ENCODE results near the gene FAM193A. TPM values are rescaled to one million over a fixed set of nuclear protein-coding genes. Genes with fewer than 3 reads are reported as not detected.

Gene FAM193A
- polyA plus RNA-seq, 1 experiment: 5.9 TPM

DNA sequence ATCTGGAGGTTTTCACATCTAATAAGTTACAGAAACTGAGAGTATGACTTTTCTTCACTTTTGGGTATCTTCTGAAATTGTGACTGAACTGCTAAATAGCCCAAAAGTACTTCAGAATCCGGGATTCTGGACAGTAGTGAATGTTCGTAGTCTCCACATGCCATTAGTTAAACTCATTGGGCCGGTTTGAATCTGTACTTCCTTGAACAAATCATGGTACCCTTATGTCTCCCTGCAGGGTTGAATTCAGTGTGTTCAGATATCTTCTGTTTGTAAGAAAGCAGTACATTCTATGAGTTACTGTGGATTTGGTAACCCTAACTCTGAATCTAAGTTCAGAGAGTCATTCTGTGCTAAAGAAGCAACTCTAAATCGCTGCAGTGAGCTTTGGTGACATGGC, 33.6 kb downstream of the FAM193A start:
- H3K9me3 ChIP-seq (ENCODE audit: control insufficient read depth, insufficient read depth, low read length): no peaks in the 10 kb centered on the region
- TF ChIP-seq, protein P1, sequence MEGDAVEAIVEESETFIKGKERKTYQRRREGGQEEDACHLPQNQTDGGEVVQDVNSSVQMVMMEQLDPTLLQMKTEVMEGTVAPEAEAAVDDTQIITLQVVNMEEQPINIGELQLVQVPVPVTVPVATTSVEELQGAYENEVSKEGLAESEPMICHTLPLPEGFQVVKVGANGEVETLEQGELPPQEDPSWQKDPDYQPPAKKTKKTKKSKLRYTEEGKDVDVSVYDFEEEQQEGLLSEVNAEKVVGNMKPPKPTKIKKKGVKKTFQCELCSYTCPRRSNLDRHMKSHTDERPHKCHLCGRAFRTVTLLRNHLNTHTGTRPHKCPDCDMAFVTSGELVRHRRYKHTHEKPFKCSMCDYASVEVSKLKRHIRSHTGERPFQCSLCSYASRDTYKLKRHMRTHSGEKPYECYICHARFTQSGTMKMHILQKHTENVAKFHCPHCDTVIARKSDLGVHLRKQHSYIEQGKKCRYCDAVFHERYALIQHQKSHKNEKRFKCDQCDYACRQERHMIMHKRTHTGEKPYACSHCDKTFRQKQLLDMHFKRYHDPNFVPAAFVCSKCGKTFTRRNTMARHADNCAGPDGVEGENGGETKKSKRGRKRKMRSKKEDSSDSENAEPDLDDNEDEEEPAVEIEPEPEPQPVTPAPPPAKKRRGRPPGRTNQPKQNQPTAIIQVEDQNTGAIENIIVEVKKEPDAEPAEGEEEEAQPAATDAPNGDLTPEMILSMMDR (IDR thresholded peaks at IDR 0.05; ENCODE audit: low read depth, low read length): no peak
- POLR2A ChIA-PET: no interaction called here
- CTCF ChIA-PET: interaction anchor here (0.9 kb wide), 1 partner anchor 13 kb away, joined by 3 read pairs; no protein-coding TSS in a partner anchor
- DNase-seq (ENCODE audit: low read depth, low spot score): no peak
- no peaks in the 10 kb centered on the region for H3K27me3 ChIP-seq (ENCODE audit: control insufficient read depth, insufficient read depth, low read length)
- no peak overlapping the region for H3K4me3 ChIP-seq (ENCODE audit: low read depth, low read length)
- H3K27ac ChIP-seq (ENCODE audit: low read depth, low read length): no peak overlapping the region

DNA sequence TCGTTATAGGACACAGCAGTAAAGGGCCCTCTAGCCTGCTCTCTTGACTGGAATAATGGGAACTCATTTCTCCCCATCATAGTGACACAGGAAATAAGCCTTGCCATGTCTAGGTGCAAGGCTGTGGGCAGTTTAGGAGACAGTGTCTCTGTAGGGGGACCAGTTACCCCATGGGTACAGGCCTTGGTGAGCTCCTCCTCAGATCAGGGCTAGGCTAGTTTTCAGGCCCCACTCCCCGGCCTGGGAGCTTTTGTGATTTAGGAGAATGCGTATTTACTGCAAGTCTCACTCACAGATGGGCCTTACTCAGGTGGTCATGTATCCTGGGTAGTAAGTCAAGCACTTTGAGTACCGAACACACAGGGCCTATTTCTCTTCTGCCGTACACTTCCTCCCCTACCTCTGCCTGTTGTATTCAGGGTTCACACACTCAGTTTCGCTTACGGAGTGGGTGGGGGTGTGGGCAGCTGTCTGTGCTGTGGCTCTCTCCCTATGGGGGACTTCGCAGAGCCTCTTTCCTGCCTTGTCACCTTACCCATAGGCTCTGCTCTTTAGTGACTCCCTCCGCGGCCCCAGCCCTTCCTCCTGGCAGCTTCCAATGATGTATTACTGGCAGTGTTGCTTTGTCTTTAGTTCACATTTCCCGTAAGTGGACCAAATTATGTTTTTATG, 34.2 kb downstream of the FAM193A start:
- no peak overlapping the region for H3K4me3 ChIP-seq (ENCODE audit: low read depth, low read length)
- POLR2A ChIA-PET: no interaction called here
- no peaks in the 10 kb centered on the region for H3K9me3 ChIP-seq (ENCODE audit: control insufficient read depth, insufficient read depth, low read length)
- no peak overlapping the region for H3K27ac ChIP-seq (ENCODE audit: low read depth, low read length)
- CTCF ChIA-PET: interaction anchor here (0.9 kb wide), 1 partner anchor 12 kb away, joined by 3 read pairs; no protein-coding TSS in a partner anchor
- no peaks in the 10 kb centered on the region for H3K27me3 ChIP-seq (ENCODE audit: control insufficient read depth, insufficient read depth, low read length)
- no peak for DNase-seq (ENCODE audit: low read depth, low spot score)
- TF ChIP-seq, protein P1 (IDR thresholded peaks at IDR 0.05; ENCODE audit: low read depth, low read length): no peak

DNA sequence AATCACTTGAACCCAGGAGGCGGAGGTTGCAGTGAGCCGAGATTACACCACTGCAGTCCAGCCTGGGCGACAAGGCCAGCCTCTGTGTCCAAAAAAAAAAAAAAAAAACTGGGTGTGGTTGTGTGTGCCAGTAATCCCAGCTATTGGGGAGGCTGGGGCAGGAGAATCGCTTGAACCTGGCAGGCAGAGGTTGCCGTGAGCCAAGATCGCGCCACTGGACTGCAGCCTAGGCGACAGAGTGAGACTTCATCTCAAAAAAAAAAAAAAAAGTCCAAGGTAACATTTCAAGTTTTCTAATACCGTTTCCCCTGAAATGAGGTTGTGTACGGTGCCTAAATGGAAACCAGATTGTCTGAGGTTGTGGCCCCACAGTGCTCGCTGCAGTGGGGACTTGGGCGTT, 35.6 kb downstream of the FAM193A start:
- Histone ChIP-seq H3K27ac (ENCODE audit: low read depth, low read length) (no peak overlapping the region), H3K9me3 (ENCODE audit: control insufficient read depth, insufficient read depth, low read length) (no peaks in the 10 kb centered on the region), H3K27me3 (ENCODE audit: control insufficient read depth, insufficient read depth, low read length) (no peaks in the 10 kb centered on the region), H3K4me3 (ENCODE audit: low read depth, low read length) (no peak overlapping the region)
- ChIA-PET CTCF (no interaction called here), POLR2A (no interaction called here)
- TF ChIP-seq, protein P1 (IDR thresholded peaks at IDR 0.05; ENCODE audit: low read depth, low read length): no peak
- no peak for DNase-seq (ENCODE audit: low read depth, low spot score)

DNA sequence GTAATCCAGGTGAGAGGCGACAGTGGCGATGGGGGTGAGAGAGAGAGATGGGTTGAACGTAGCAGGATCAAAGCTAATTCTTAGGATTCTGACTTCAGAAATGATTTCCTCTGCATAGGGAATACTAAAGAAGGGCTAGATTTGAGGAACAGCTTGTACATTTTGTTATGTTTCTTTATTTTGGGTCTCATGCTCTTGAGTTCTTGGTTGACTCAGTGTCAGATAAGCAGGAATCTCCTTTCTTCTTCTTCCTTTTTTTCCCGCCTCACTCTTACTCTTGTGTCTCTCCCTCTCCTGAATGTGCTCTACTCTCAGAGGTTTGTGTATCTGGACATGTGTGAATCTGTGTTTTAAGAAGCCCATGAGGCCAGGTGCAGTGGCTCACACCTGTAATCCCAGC, 36.4 kb downstream of the FAM193A start:
- ChIA-PET POLR2A (no interaction called here), CTCF (no interaction called here)
- Histone ChIP-seq H3K27me3 (ENCODE audit: control insufficient read depth, insufficient read depth, low read length) (no peaks in the 10 kb centered on the region), H3K9me3 (ENCODE audit: control insufficient read depth, insufficient read depth, low read length) (no peaks in the 10 kb centered on the region), H3K27ac (ENCODE audit: low read depth, low read length) (no peak overlapping the region), H3K4me3 (ENCODE audit: low read depth, low read length) (no peak overlapping the region)
- DNase-seq (ENCODE audit: low read depth, low spot score): no peak
- TF ChIP-seq, protein P1 (IDR thresholded peaks at IDR 0.05; ENCODE audit: low read depth, low read length): no peak

DNA sequence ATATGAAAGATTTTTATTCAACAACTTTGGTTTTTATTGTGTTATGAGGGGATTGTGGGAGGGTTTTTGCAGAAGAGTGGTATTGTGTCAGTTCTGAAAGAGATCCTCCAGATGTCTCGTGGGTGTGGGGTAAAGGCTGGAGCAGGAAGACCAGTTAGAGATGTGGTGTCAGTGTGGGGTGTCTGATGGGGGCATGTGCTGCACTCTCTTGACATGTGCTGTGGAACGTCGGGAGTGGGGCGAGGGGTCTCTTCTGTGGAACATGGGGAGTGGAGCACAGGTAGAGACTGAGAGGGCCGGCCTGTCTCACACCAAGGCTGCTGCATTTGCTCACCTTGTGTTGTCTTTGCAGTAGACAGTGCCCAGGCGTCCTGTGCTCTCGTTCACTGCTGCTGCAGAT, 37.6 kb downstream of the FAM193A start:
- H3K4me3 ChIP-seq (ENCODE audit: low read depth, low read length): no peak overlapping the region
- H3K9me3 ChIP-seq (ENCODE audit: control insufficient read depth, insufficient read depth, low read length): no peaks in the 10 kb centered on the region
- TF ChIP-seq, protein P1 (IDR thresholded peaks at IDR 0.05; ENCODE audit: low read depth, low read length): no peak
- DNase-seq (ENCODE audit: low read depth, low spot score): no peak
- POLR2A ChIA-PET: no interaction called here
- CTCF ChIA-PET: no interaction called here
- no peak overlapping the region for H3K27ac ChIP-seq (ENCODE audit: low read depth, low read length)
- H3K27me3 ChIP-seq (ENCODE audit: control insufficient read depth, insufficient read depth, low read length): no peaks in the 10 kb centered on the region

Data from AG04450 (cell line).